Measurements from ENCODE around the gene PLA2G2C. TPM values are rescaled to one million over a fixed set of nuclear protein-coding genes. Genes with fewer than 3 reads are reported as not detected.

The PLA2G2C gene
- total RNA-seq, 4 donors from 2014 or later = 0.31 to 0.81 TPM; not detected in 2

GRCh38 chr1:20164694-20165202 is 21.6 kb downstream of the PLA2G2C start:
- Histone ChIP-seq H3K27me3 (no peaks in the 10 kb centered on the region), H3K27ac (no peak overlapping the region), H3K4me3 (no peak overlapping the region), H3K36me3 (no peaks in the 10 kb centered on the region), H3K9me3 (peaks cover 0 to 36% (median 4%) of the 10 kb centered on the region in 3 donors), H3K4me1 (peaks cover 0 to 26% (median 0%) of the 10 kb centered on the region in 3 donors)
- TF ChIP-seq POLR2A (IDR thresholded peaks at IDR 0.05) = no peak
- no peak for TF ChIP-seq POLR2AphosphoS5 (IDR thresholded peaks at IDR 0.05)
- no peak for TF ChIP-seq EP300 (IDR thresholded peaks at IDR 0.05)
- no peak for TF ChIP-seq CTCF (IDR thresholded peaks at IDR 0.05)
- WGBS, 2 donors (ENCODE audit: low coverage in 1 of 2) = 50 to 65% methylated on average over 11 to 13 of the region's 15 CpGs
- ATAC-seq = peak; percentile 48

DNA sequence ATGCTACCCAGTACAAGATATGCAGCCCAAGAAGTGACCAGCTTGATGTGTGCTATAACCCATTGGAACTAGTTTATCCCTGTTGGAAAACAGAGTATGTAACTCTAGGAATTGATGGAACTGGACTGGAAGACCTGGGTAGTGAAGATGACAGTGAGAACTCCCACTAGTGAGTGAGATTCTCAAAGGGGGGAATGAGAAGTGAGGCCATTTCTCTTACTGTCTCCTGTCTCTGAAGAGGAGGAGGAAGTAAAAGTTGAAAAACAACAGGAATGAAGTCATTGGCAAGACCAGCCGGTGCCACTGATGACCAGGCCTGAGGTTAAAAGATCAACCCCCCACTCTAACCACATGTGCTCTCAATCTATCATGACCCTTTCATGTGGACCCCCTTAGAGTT is 26.3 kb downstream of the PLA2G2C start:
- 27 to 67% methylated on average over 1 of the region's 1 CpG for WGBS, 2 donors (ENCODE audit: low coverage in 1 of 2)
- ATAC-seq = no peak
- no peaks in the 10 kb centered on the region for H3K27me3 ChIP-seq

DNA sequence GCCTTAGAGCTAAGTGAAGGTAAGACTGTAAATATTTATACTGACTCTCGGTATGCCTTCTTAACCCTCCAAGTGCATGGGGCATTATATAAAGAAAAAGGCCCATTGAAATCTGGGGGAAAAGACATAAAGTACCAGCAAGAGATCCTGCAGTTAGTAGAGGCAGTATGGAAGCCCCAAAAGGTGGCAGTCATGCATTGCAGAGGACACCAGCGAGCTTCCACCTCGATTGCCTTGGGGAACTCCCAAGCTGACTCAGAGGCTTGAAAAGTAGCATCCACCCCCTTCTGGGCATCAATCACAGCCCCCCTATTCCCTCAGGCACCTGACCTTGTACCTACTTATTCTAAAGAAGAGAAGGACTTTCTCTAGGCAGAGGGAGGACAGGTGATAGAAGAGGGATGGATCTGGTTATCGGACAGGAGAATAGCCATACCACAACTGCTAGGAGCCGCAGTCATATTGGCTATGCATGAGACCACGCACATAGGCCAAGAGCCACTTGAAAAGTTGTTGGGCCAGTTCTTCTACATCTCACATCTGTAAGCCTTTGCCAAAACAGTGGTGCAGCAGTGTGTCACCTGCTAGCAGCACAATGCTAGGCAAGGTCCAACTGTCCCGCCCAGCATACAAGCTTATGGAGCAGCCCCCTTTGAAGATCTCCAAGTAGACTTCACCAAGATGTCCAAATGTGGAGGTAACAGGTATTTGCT is 27.8 kb downstream of the PLA2G2C start:
- no peaks in the 10 kb centered on the region for H3K27me3 ChIP-seq
- 69 to 76% methylated on average over 3 to 7 of the region's 7 CpGs for WGBS, 2 donors (ENCODE audit: low coverage in 1 of 2)
- no peak overlapping the region for H3K27ac ChIP-seq
- H3K36me3 ChIP-seq = no peaks in the 10 kb centered on the region
- TF ChIP-seq CTCF (IDR thresholded peaks at IDR 0.05) (no peak), POLR2A (IDR thresholded peaks at IDR 0.05) (no peak), POLR2AphosphoS5 (IDR thresholded peaks at IDR 0.05) (no peak), EP300 (IDR thresholded peaks at IDR 0.05) (no peak)
- peaks cover 0 to 43% (median 4%) of the 10 kb centered on the region in 3 donors for H3K9me3 ChIP-seq
- ATAC-seq = no peak
- H3K4me1 ChIP-seq = no peaks in the 10 kb centered on the region
- no peak overlapping the region for H3K4me3 ChIP-seq

More for the DNA sequence above, 26.3 kb downstream of the PLA2G2C start:
- Histone ChIP-seq H3K36me3 (no peaks in the 10 kb centered on the region), H3K4me3 (no peak overlapping the region), H3K27ac (no peak overlapping the region), H3K9me3 (peaks cover 0 to 48% (median 4%) of the 10 kb centered on the region in 3 donors), H3K4me1 (peaks cover 0 to 9% (median 0%) of the 10 kb centered on the region in 3 donors)
- no peak for TF ChIP-seq POLR2A (IDR thresholded peaks at IDR 0.05)

DNA sequence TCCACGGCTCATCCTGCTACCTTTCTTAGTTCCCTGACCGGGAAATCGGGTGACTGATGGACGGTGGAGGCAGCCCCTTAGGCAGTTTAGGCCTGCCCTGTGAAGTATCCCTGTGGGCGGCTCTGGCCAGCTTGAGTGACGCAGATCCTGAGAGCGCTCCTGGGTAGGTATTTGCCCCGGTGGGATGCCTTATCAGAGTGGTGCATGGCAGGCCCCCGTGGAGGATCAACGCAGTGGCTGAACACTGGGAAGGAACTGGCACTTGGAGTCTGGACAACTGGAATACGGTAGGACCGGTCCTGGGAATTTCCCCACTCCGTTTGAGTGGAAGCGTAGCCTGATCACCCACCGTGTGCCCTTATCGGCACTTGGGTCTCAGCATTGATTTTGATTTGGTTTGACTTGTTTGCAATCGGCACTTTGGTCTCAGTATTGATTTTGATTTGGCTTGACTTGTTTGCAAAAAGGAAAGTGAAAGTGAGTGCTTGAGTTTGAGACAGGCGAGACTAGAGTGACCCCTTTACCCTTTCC is 32.0 kb downstream of the PLA2G2C start:
- H3K4me3 ChIP-seq = no peak overlapping the region
- no peak for TF ChIP-seq EP300 (IDR thresholded peaks at IDR 0.05)
- H3K27ac ChIP-seq = peak overlapping the region in 1 of 4 donors; percentile 24
- 50 to 64% methylated on average over 1 to 3 of the region's 18 CpGs for WGBS, 2 donors (ENCODE audit: low coverage in 1 of 2)
- peaks cover 0 to 11% (median 0%) of the 10 kb centered on the region in 3 donors for H3K9me3 ChIP-seq
- H3K27me3 ChIP-seq = no peaks in the 10 kb centered on the region
- ATAC-seq = no peak
- no peaks in the 10 kb centered on the region for H3K36me3 ChIP-seq
- peaks cover 0 to 16% (median 10%) of the 10 kb centered on the region in 3 donors for H3K4me1 ChIP-seq

DNA sequence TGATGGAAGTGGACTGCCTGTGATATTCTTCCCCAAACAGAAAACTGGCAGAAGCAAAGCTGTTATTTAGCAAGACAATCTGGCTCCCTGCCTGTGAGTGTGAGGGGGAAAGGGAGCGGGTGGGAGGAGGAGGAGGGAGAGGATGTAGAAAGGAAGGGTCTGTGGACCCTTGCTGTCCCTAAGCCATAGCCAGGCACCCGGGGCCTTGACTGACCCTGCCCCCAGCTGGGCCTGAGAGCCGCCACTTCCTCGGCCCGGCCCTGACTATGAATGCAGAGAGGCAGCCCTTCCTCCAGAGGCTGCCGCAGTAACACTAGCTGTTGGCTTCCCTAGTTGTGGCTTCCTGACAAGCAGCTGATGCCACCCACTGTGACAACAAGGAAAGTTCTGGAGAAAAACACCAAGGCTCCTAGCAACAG is 33.3 kb downstream of the PLA2G2C start:
- Histone ChIP-seq H3K27me3 (no peaks in the 10 kb centered on the region), H3K36me3 (no peaks in the 10 kb centered on the region), H3K4me1 (peaks cover 0 to 16% (median 10%) of the 10 kb centered on the region in 3 donors), H3K9me3 (no peaks in the 10 kb centered on the region), H3K4me3 (no peak overlapping the region), H3K27ac (peak overlapping the region in 2 of 4 donors; percentile 17 to 39)
- WGBS, 2 donors (ENCODE audit: low coverage in 1 of 2) = 0 to 72% methylated on average over 1 to 6 of the region's 6 CpGs
- no peak for TF ChIP-seq POLR2AphosphoS5 (IDR thresholded peaks at IDR 0.05)
- TF ChIP-seq POLR2A (IDR thresholded peaks at IDR 0.05) = no peak
- peak; percentile 41 for ATAC-seq

DNA sequence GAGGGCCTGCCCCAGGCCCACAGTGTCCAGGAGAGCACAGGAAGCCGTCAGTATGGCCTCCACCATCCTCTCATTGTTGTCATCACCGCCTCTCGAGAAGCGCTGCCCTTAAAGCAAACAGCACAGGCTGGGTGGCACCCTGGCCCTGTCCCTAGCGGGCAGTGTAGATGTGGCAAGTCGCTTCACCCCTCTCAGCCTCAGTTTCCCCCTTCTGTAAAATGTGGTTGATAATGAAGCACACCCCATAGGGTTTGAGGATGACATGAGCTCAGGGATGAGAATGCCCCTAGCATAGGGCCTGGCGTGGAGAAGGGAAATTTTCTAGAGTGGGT is 33.8 kb downstream of the PLA2G2C start:
- WGBS, 2 donors (ENCODE audit: low coverage in 1 of 2) = 8 to 60% methylated on average over 1 to 2 of the region's 7 CpGs
- TF ChIP-seq CTCF (IDR thresholded peaks at IDR 0.05) = no peak
- no peak for TF ChIP-seq EP300 (IDR thresholded peaks at IDR 0.05)
- no peak for TF ChIP-seq POLR2AphosphoS5 (IDR thresholded peaks at IDR 0.05)
- Histone ChIP-seq H3K27me3 (no peaks in the 10 kb centered on the region), H3K36me3 (no peaks in the 10 kb centered on the region), H3K4me1 (peaks cover 0 to 16% (median 10%) of the 10 kb centered on the region in 3 donors), H3K4me3 (peak overlapping the region in 1 of 2 donors; percentile 52), H3K9me3 (no peaks in the 10 kb centered on the region), H3K27ac (peak overlapping the region in 2 of 4 donors; percentile 17 to 39)
- no peak for ATAC-seq
